ENCODE results near the gene GNG7. TPM values are rescaled to one million over a fixed set of nuclear protein-coding genes. Genes with fewer than 3 reads are reported as not detected.

GNG7 gene
- total RNA-seq, 1 experiment from 2014 or later = 1.1 TPM

- Histone ChIP-seq H3K9me2 (replicated peaks; ENCODE audit: low read length) (no peaks in the 10 kb centered on the region), H3K9ac (ENCODE audit: low read length) (no peak overlapping the region), H3K27me3 (ENCODE audit: low read length) (0 out of 2 replicates have a peak, but pooled peaks cover 4% of the 10 kb centered on the region), H3K36me3 (ENCODE audit: low read depth, low read length) (peaks cover 12% of the 10 kb centered on the region), H3K4me2 (ENCODE audit: low read length) (no peak overlapping the region), H3K9me3 (ENCODE audit: low read length) (no peaks in the 10 kb centered on the region), H2AFZ (ENCODE audit: low read length) (0 out of 2 replicates have a peak overlapping the region, but pooled peaks have one; percentile 40), H3K79me2 (ENCODE audit: low read length) (peaks cover 6% of the 10 kb centered on the region), H3K4me3 (ENCODE audit: low read length) (no peak overlapping the region), H4K20me1 (ENCODE audit: low read length) (no peaks in the 10 kb centered on the region), H3K27ac (ENCODE audit: low read length) (no peak overlapping the region), H3K4me1 (ENCODE audit: insufficient read depth, low read length) (no peaks in the 10 kb centered on the region), H3F3A (ENCODE audit: low read length, unreplicated experiment) (no peaks in the 10 kb centered on the region)
- DNase-seq = no peak
- no peak for ATAC-seq
- intact Hi-C loops (cut with micrococcal nuclease) = no loop called here
- BruUV-seq (replicated peaks) = no TSS peak
- TF ChIP-seq EZH2phosphoT487 (IDR thresholded peaks at IDR 0.05; ENCODE audit: borderline replicate concordance, low read length) (no peak), EZH2 (IDR thresholded peaks at IDR 0.05; ENCODE audit: low read length, unreplicated experiment) (no peak), CTCF (conservative IDR thresholded peaks at IDR 0.05; ENCODE audit: low read depth, low read length) (no peak)
- ChIA-PET POLR2A (ENCODE audit: unreplicated experiment) (no interaction called here), CTCF (no interaction called here)
Measured at GRCh38 chr19:2740314-2740656, 37.8 kb upstream of the GNG7 start.

DNA sequence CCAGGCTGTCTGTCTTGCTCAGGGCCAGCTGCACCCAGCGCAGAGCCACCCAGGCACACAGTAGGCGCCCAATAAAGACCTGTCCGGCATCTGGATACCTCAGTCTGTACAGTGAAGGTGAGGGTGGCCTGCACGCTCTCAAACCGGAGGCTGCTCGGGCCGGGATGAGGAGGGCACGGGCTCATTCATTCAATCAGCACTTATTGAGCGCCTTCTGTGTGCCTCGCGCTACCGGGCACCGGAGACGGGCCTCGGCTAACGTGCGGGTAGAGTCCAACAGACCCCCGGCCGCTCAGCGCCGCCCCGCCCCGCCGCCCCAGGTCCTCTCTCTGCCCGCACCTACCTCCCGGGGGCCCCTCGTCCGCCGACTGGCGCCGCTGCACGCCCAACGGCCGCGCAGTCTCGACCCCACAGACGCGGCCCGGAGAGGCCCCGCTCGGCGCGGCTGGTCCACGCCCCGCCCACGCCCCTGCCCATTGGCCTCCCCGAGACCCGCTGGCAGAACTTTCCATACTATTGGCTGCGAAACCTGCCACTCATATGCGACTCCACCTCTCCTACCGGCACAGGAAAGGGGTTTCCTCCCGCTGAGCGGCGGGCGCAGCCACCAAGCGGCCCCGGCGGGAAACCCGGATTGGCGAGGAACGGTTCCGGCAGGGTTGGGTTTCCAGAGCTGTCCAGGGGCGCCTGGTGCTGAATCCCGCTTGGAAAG lies 37.3 kb upstream of the GNG7 start, which contains the start of gene SLC39A3:
Gene SLC39A3 (minus strand): TSS at position 416 of the 712 bp plus-strand sequence. CDS start 2,760 bp downstream, outside the sequence.
- H3K79me2 ChIP-seq (ENCODE audit: low read length) = peaks cover 6% of the 10 kb centered on the region
- H3K9me2 ChIP-seq (replicated peaks; ENCODE audit: low read length) = no peaks in the 10 kb centered on the region
- H4K20me1 ChIP-seq (ENCODE audit: low read length) = no peaks in the 10 kb centered on the region
- TF ChIP-seq EZH2phosphoT487 (IDR thresholded peaks at IDR 0.05; ENCODE audit: borderline replicate concordance, low read length) (no peak), CTCF (conservative IDR thresholded peaks at IDR 0.05; ENCODE audit: low read depth, low read length) (no peak), EZH2 (IDR thresholded peaks at IDR 0.05; ENCODE audit: low read length, unreplicated experiment) (no peak)
- peak within 1 kb of the TSS; percentile 88 for H3K4me3 ChIP-seq (ENCODE audit: low read length)
- peak; percentile 100 for ATAC-seq
- peaks cover 12% of the 10 kb centered on the region for H3K36me3 ChIP-seq (ENCODE audit: low read depth, low read length)
- peak within 1 kb of the TSS; percentile 86 for H3K4me2 ChIP-seq (ENCODE audit: low read length)
- intact Hi-C loops (cut with micrococcal nuclease) = no loop called here
- peak within 1 kb of the TSS; percentile 77 for H3K9ac ChIP-seq (ENCODE audit: low read length)
- peak; percentile 97 for DNase-seq
- ChIA-PET POLR2A (ENCODE audit: unreplicated experiment) (no interaction called here), CTCF (interaction anchor here (0.6 kb wide), 1 partner anchor 92 kb away, joined by 4 read pairs; no protein-coding TSS in a partner anchor)
- no TSS peak for BruUV-seq (replicated peaks)
- H3K4me1 ChIP-seq (ENCODE audit: insufficient read depth, low read length) = no peaks in the 10 kb centered on the region
- no peaks in the 10 kb centered on the region for H3F3A ChIP-seq (ENCODE audit: low read length, unreplicated experiment)
- H3K27me3 ChIP-seq (ENCODE audit: low read length) = 0 out of 2 replicates have a peak, but pooled peaks cover 4% of the 10 kb centered on the region
- H2AFZ ChIP-seq (ENCODE audit: low read length) = peak within 1 kb of the TSS; percentile 74
- H3K9me3 ChIP-seq (ENCODE audit: low read length) = no peaks in the 10 kb centered on the region
- no peak within 1 kb of the TSS for H3K27ac ChIP-seq (ENCODE audit: low read length)

DNA sequence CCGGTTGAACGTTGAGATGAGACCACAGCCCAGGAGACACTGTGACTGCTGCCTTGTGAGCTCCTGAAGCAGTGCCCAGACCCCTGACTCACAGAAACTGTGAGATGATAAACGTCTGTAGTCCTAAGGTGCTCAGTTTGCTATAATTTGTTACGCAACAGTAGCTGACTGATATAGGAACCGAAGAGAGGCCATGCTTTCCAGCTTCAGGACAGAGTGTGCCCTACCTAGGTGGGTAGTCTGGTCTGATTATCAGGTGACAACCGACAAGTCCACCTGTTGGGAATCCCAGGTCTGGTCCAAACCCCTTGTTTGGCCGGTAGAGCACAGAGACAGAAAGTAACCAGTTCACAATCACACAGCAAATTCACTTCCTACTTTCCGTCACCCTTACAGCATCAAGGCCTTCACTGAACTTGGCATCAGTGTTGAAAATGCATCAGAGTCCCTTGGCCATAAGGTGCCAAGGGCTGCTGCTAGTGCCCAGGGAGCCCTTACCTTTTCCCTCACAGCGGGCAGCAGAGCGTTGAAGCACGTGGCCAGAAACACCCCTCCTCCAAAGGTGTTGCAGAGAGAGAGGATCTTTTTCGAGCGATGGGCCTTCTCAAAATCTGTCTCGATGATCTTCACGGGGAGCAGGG lies 34.2 kb upstream of the GNG7 start:
- Histone ChIP-seq H4K20me1 (ENCODE audit: low read length) (no peaks in the 10 kb centered on the region), H3K4me1 (ENCODE audit: insufficient read depth, low read length) (no peaks in the 10 kb centered on the region), H2AFZ (ENCODE audit: low read length) (no peak overlapping the region), H3F3A (ENCODE audit: low read length, unreplicated experiment) (no peaks in the 10 kb centered on the region), H3K9me3 (ENCODE audit: low read length) (no peaks in the 10 kb centered on the region), H3K79me2 (ENCODE audit: low read length) (peaks cover 6% of the 10 kb centered on the region), H3K9me2 (replicated peaks; ENCODE audit: low read length) (no peaks in the 10 kb centered on the region), H3K36me3 (ENCODE audit: low read depth, low read length) (peaks cover 12% of the 10 kb centered on the region), H3K4me3 (ENCODE audit: low read length) (no peak overlapping the region), H3K27ac (ENCODE audit: low read length) (no peak overlapping the region), H3K4me2 (ENCODE audit: low read length) (no peak overlapping the region), H3K9ac (ENCODE audit: low read length) (no peak overlapping the region), H3K27me3 (ENCODE audit: low read length) (no peaks in the 10 kb centered on the region)
- BruUV-seq (replicated peaks) = no TSS peak
- TF ChIP-seq CTCF (conservative IDR thresholded peaks at IDR 0.05; ENCODE audit: low read depth, low read length) (no peak), EZH2 (IDR thresholded peaks at IDR 0.05; ENCODE audit: low read length, unreplicated experiment) (no peak), EZH2phosphoT487 (IDR thresholded peaks at IDR 0.05; ENCODE audit: borderline replicate concordance, low read length) (no peak)
- POLR2A ChIA-PET (ENCODE audit: unreplicated experiment) = no interaction called here
- DNase-seq = no peak
- intact Hi-C loops (cut with micrococcal nuclease) = no loop called here
- CTCF ChIA-PET = no interaction called here
- no peak for ATAC-seq
